HG03039 (cell line): Measurements from ENCODE around the gene URB2.
"Not testable (repeated sequence)": the region's sequence is repeated elsewhere in the genome, so short reads cannot be mapped to it uniquely, and the experiment has no call there.

Experiments
- ATAC-seq: cut with Tn5 transposase; IDR thresholded peaks from one replicate; pipeline ENCODE4 v1.9.1; 2021; ENCODE audit warnings: mild to moderate bottlenecking, moderate library complexity; ENCODE audit not compliant: unreplicated experiment

Gene URB2

GRCh38 chr1:229689904-229690303 lies 63.9 kb downstream of the URB2 start:
- no peak for ATAC-seq

- ATAC-seq, result no peak
Measured at GRCh38 chr1:229690662-229691061, 64.6 kb downstream of the URB2 start.

- ATAC-seq, result no peak
Measured at GRCh38 chr1:229691362-229691761, 65.3 kb downstream of the URB2 start.

- ATAC-seq, result no peak
Measured at GRCh38 chr1:229693129-229693900, 67.3 kb downstream of the URB2 start.

GRCh38 chr1:229694053-229694693 lies 68.1 kb downstream of the URB2 start:
- no peak for ATAC-seq

- ATAC-seq, result no peak
Measured at GRCh38 chr1:229696385-229696784, 70.3 kb downstream of the URB2 start.

- no peak for ATAC-seq
Measured at GRCh38 chr1:229699613-229700267, 73.7 kb downstream of the URB2 start.

GRCh38 chr1:229704157-229704556 lies 78.1 kb downstream of the URB2 start:
- no peak for ATAC-seq

- not testable (repeated sequence) for ATAC-seq
Measured at GRCh38 chr1:229705152-229705551, 79.1 kb downstream of the URB2 start.

- not testable (repeated sequence) for ATAC-seq
Measured at GRCh38 chr1:229707127-229707526, 81.1 kb downstream of the URB2 start.

GRCh38 chr1:229709500-229710013 lies 83.5 kb downstream of the URB2 start:
- ATAC-seq, result no peak
